ENCODE data around the gene IMMT.
"Not testable (repeated sequence)": the region's sequence is repeated elsewhere in the genome, so short reads cannot be mapped to it uniquely, and the experiment has no call there.

IMMT gene

GRCh38 chr2:86200564-86200963, 5.3 kb upstream of the IMMT start:
- not testable (repeated sequence) for DNase-seq (ENCODE audit: low spot score)

GRCh38 chr2:86199834-86200177, 4.5 kb upstream of the IMMT start:
- no peak for DNase-seq (ENCODE audit: low spot score)

GRCh38 chr2:86195808-86196387, 636 bp upstream of the IMMT start:
- DNase-seq (ENCODE audit: low spot score): no peak

GRCh38 chr2:86194751-86195054, 559 bp downstream of the IMMT start:
- no peak for DNase-seq (ENCODE audit: low spot score)

GRCh38 chr2:86193901-86194567, 1.2 kb downstream of the IMMT start:
- no peak for DNase-seq (ENCODE audit: low spot score)

- DNase-seq (ENCODE audit: low spot score): no peak
These were observed 5.4 kb downstream of the IMMT start for GRCh38 chr2:86189782-86190416.

GRCh38 chr2:86186431-86186830, 8.8 kb downstream of the IMMT start:
- no peak for DNase-seq (ENCODE audit: low spot score)

GRCh38 chr2:86185517-86186212, 9.6 kb downstream of the IMMT start:
- no peak for DNase-seq (ENCODE audit: low spot score)

GRCh38 chr2:86176597-86176996, 18.7 kb downstream of the IMMT start:
- DNase-seq (ENCODE audit: low spot score): no peak

GRCh38 chr2:86175828-86176227, 19.4 kb downstream of the IMMT start:
- DNase-seq (ENCODE audit: low spot score): no peak

- DNase-seq (ENCODE audit: low spot score): no peak
These were observed 20.8 kb downstream of the IMMT start for GRCh38 chr2:86174445-86174844.

- no peak for DNase-seq (ENCODE audit: low spot score)
These were observed 22.7 kb downstream of the IMMT start for GRCh38 chr2:86172610-86173009.

- no peak for DNase-seq (ENCODE audit: low spot score)
These were observed 24.0 kb downstream of the IMMT start for GRCh38 chr2:86171295-86171694.

GRCh38 chr2:86170449-86170848, 24.8 kb downstream of the IMMT start:
- no peak for DNase-seq (ENCODE audit: low spot score)

GRCh38 chr2:86160156-86160952, 34.9 kb downstream of the IMMT start:
- DNase-seq (ENCODE audit: low spot score): no peak

GRCh38 chr2:86158286-86158685, 37.0 kb downstream of the IMMT start:
- no peak for DNase-seq (ENCODE audit: low spot score)

- DNase-seq (ENCODE audit: low spot score): no peak
These were observed 38.2 kb downstream of the IMMT start for GRCh38 chr2:86157009-86157556.

GRCh38 chr2:86150502-86150901, 44.8 kb downstream of the IMMT start:
- no peak for DNase-seq (ENCODE audit: low spot score)

GRCh38 chr2:86147793-86148192, 47.5 kb downstream of the IMMT start:
- DNase-seq (ENCODE audit: low spot score): no peak

- no peak for DNase-seq (ENCODE audit: low spot score)
These were observed 51.2 kb downstream of the IMMT start for GRCh38 chr2:86143926-86144685.

- DNase-seq (ENCODE audit: low spot score): no peak
These were observed 52.0 kb downstream of the IMMT start for GRCh38 chr2:86143307-86143706.

Measured in GM03348 (cell line).